ENCODE data around the gene SSU72.
A peak's percentile ranks its signal among the peaks of the same experiment; 100 is the strongest.

The SSU72 gene

DNA sequence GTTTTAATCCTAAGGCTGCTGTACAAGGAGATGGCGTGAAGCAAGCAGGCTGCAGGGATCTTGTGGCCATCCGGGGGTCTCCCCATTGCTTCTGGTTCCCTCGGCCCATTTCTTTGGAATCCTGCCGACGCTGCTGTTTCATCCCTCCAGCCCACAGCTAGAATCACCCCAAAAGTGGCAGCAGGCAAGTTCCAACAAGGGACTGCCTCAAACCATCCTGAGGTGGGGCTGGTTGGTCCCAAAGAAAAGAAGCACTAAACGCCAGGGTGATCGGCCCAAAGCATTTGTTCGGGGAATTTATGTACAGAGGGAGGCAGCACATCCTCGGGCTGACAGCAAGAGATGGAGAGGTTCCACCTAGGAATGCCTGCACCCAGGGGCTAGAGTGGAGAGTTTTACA lies 36.1 kb upstream of the SSU72 start:
- no peak for DNase-seq (ENCODE audit: low read depth)

DNA sequence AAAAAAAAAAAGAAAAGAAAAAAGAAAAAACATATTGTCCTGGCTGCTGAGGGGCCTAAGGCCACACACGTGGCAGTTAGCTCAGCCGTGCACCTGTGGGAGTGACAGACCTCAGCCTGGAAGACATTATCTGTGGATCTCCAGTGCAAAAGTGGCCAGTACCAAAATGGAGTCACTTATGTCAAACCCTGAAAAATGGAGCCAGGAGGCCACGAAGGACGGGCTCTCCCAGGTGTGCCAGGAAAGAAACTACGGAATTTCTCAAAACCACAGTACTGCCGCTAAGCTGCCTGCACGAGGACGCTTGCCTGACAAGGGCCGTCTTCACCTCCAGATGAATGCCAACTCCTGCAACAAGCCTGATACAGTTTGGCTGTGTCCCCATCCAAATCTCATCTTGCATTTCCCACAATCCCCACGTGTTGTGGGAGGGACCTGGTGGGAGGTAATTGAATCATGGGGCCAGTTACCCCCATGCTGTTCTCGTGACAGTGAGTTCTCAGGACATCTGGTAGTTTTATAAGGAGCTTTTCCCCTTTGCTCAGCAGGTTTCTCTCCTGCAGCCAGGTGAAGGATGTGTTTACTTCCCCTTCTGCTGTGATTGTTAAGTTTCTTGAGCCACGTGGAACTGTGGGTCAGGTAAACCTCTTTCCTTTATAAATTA lies 35.3 kb upstream of the SSU72 start:
- no peak for DNase-seq (ENCODE audit: low read depth)

DNA sequence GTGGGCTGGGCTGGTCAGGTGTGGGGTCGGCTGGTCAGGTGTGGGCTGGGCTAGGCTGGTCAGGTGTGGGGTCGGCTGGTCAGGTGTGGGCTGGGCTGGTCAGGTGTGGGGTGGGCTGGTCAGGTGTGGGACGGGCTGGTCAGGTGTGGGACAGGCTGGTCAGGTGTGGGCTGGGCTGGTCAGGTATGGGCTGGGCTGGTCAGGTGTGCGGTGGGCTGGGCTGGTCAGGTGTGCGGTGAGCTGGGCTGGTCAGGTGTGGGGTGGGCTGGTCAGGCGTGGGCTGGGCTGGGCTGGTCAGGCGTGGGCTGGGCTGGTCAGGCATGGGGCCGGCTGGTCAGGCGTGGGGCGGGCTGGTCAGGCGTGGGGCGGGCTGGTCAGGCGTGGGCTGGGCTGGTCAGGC lies 31.6 kb upstream of the SSU72 start:
- no peak for DNase-seq (ENCODE audit: low read depth)

DNA sequence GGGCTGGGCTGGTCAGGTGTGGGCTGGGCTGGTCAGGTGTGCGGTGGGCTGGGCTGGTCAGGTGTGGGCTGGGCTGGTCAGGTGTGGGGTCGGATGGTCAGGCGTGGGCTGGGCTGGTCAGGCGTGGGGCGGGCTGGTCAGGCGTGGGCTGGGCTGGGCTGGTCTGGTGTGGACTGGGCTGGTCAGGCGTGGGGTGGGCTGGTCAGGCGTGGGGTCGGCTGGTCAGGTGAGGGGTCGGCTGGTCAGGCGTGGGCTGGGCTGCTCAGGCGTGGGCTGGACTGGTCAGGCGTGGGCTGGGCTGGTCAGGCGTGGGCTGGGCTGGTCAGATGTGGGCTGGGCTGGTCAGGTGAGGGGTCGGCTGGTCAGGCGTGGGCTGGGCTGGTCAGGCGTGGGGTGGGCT lies 31.1 kb upstream of the SSU72 start:
- no peak for DNase-seq (ENCODE audit: low read depth)

DNA sequence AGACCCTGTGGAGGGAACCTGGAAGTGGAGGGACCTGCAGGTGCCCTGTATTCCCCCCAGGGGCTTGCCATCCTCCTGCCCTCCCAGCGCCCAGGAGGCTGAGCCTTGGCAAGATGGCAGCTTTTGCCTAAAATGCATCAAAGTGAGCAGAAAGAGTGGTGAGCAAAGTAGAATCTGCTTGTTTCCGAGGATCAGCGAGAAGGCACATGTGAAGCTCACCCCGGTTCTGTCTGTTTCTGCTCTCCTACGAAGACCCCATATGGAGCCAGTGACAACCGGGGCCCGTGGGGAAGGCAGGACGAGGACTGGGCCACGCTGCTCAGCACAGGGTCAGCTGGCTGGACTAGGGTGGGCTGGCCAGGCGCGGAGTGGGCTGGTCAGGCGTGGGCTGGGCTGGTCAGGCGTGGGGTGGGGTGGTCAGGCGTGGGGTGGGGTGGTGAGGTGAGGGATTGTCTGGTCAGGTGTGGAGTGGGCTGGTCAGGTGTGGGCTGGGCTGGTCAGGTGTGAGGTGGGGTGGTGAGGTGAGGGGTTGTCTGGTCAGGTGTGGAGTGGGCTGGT lies 30.4 kb upstream of the SSU72 start:
- no peak for DNase-seq (ENCODE audit: low read depth)

DNA sequence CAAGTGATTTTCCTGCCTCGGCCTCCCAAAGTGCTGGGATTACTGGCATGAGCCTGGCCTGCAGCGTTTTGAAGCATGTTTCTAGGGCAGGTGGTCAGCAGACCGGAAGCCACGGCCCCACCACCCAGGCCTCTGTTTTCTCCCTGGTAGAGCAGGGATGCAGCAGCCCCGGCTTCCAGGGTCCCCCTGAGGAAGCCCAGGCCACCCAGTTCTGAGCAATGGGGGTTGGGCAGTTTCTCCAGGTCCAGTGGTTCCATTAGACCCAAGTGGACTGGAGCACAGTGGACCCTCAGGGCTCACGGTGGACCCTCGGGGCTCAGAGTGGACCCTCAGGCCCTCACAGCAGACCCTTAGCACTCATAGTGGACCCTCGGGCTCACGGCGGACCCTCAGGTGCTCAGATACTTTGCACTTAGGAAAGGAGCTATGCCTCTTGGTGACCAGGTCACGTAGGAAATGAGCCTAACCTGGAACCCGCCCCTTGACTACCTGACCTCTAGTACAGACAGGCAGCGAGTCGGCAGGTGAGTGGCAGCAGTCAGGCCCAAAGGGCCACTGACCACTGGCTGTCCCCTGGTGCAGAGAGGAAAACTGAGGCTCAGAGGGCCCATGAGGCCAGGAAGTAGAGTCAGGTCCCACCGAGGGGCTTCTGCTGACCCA lies 29.8 kb upstream of the SSU72 start:
- DNase-seq (ENCODE audit: low read depth) = no peak

DNA sequence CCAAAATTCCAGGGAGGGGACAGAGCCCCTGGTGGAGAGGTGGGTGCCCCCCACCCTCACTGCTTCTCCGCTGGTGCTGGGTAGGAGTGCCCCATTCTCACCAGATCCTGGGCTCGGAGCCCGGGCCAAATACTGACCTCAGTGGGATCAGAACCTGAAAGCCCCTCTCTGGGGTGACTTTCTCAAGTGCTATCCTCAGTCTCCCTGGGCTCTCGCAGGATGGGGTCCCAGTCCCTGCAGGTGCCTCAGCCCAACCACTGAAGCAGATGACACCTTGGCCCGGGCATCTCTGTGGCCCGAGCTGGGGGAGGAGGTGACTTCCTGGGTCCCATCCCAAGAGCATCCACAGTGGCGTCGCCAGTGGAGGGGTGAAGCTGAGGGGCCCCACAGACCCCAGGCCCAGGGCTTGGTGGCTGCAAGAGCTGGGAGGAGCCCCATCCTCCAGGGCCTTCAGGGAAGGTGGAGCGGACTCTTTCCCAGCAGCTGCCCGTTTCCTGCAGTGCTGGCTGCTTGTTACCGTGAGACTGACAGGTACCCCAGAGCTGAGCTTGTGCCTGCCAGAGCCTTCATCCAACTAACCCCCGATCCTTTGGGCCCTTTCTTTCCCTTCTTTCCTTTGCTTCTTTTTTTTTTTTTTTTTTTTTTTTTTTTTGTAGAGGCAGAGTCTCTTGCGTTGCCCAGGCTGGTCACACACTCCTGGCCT lies 29.2 kb upstream of the SSU72 start:
- no peak for DNase-seq (ENCODE audit: low read depth)

DNA sequence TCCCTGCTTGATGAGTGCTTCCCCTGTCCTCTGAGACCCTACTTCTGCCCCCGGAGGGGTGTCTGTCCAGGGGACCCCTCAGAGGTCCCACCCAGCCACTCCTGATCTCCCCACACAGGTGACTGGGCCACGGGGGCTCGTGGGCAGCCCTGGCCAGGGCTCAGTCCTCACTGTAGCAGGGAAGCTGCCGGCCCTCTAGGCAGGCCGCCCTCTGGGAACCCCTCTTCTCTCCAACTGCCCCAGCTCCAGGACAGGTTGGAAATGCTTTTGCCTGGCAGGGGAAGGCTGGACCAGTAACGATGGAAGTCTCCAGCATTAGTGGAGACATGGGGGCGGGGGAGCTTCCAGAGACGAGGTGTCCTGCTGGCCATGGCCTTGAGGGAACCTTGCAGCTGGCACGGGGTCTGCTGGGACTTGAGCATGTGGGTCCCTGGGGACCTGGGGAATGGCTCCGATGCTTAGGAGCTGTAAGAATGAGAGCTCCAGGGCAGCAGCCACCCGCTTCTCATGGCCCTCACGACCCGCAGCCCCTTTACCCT lies 28.4 kb upstream of the SSU72 start:
- no peak for DNase-seq (ENCODE audit: low read depth)

DNA sequence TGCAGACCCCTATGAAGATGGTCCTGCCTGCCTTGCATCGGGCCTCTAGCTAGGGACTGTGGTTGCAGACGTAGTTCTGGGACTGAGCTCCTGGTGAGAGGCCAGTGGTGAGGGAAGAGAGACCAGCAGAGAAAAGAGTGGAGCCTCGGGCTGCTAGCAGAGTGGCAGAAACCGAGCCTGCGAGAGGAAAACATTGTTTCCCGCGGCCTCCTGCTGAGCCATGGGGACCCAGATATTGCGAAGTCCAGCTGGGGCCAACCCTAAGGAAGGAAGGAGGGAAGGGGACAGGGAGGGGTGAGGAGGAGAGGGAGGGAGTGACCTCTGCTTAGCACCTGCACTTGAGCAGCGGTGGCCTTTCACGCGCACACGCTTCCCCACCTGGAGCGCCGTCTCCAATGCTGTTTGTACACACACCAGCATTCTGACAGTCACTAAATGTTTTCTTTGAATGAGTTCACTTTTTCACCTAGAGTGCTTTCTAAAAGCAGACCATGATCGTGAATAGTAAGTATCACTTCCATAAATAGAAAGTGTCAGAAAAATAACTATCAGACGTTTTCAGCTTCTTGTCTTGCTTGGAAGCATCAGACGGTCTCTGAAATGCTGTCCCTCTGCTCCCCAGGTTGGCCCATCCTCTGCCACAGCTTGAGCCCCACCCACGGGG lies 27.8 kb upstream of the SSU72 start:
- no peak for DNase-seq (ENCODE audit: low read depth)

DNA sequence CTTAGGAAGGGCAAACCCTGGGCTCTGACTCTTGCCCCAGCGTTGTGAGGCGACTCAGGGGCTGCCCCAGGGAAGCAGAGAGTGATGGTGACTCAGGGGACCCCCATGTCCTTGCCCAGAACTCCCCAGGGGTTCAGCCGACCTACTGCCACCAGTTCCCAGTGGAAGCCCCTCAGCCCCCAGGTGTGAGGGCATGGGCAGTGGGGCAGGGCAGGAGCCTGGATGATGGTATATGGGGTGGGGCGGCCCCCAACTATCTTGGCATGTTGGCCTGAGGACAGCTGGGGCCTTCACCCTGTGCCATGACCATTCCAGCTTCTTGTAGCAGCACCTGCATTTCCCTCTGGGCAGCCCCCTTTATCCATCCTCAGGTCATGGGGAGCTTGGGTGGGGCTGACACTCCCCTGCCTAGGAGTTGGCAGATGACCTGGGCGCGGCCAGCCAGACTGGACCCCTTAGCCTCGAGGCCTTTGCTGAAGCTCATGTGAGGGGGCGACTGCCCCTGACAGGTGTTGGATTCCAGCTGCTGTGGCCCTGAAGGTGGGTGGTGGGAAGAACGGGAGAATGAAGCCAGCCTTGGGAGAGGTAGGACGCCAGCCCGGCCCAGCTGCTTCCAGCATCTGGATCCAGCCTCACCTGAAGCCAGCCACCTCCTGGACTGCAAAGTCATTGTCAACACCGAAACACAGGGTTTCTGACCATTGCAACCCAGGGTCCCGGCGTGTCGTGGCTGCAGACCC lies 27.1 kb upstream of the SSU72 start:
- DNase-seq (ENCODE audit: low read depth) = no peak

DNA sequence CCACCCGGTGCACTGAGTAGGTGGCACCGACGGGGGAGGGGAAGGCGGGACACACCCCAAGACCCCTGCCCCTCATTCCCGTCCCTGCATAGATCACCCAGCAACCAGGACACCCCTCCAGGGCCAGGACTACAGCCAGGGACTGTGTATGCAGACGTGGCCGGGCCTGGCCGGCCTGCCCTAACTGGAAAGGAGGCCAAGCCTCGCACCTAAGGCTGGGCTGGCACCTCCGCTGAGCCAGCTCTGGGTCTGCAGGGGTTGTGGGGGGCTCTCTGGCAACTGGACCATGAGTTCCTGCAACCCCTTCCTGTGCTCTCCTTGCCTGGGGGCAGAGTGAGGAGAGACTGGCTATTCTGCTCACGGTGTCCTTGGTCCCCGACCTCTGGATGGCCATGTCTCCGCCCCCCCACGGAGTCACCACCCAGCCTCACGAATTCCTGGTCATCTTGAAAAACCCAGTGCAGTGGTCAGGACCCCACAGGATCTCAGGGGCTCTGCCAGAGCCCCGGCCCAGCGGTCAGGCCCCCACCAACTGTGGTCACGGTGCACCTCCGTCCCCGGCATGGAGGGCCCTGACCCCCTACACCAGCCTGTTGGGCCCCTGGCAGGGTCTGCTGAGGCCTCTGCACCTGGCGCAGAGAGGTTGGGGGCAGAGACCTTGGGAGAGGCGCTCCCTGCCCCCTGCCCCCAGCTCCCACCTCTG lies 26.3 kb upstream of the SSU72 start:
- no peak for DNase-seq (ENCODE audit: low read depth)

DNA sequence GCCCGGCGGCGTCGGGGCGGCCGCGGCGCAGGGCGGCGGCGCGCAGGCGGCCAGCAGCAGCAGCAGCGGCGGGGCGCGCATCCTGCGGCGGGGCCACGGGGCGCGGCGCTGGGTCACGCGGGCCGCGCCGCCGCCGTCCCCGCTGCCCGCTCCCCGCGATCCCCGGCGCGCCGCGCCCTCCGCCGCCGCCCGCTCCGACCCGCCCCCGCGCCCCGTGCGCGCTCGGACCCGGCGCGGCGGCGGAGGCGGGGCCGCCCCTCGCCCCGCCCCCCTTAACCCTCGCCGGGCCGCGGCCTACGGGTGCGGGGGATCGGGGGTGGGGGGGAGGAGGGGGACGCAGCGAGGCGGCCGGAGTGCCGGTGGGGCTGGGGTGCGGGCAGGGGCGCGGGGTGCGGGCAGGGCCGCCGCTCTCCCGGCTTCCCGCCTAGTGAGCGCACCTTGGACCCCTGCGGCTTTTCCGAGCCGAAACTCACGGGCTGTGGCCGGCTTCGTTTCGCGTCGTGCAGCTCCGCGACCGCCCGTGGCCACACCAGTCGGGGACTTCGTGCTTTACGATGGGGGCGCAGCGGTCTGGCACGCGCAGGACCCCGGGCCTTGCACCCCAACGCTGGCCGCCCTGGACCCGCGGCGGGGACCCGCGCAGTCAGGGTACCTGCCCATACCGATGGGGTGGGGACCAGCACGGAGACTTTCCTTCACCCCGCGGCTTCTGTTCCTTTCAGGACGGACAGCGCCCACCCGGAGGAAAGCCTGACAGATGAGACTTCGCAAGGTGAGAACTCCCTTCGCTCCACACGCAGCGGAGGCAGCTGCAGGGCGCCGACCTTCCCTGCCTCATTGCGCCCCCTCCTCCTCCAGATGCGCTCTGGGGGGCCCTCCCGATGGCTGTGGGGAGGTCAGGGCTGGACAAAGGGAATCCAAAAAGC lies 25.5 kb upstream of the SSU72 start, which contains the start of gene FNDC10:
Gene FNDC10, minus strand, starts transcription at position 201 of the 926 bp plus-strand sequence. Its CDS starts 120 bp downstream, at position 81.
- no peak for DNase-seq (ENCODE audit: low read depth)

DNA sequence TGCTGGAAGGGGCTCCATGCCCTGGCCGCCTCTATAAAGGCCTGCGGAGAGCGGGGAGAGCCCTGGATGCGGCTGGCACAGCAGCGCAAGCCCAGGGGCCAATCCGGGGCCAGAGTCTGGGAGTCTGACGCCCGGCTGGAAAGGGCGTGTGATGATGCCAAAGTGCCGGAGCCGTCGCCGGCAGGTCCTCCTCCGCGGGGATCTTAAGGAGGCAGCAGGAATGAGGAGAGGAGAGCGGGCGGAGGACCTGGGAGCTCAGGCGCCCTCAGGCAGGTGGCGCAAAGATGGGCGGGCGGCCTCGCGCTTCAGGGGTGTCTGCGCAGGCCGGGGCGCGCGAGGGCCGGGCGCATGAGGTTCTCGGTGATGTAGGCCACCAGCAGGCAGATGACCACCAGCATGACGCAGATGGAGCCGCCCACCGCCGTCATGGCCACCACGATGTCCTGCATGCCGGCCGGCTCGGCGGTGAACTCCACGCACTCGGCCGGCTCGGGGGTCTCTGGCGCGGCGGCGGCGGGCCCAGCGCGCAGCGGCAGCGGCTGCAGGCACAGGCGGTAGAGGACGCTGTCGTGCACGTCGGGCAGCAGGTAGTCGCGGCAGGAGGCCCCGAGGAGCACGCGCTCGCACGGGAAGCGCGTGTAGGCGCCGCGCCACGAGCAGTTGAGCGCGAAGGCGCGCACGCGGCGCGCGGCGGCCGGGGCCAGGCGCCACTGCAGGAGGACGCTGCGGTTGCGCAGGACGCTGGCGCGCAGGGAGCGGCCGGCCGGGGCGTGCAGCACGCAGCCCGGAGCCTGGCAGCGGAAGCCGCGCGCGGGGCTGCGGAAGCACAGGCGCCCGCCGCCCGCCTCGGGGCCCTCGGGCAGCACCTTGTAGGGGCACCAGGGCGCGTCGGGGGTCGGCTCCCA lies 24.6 kb upstream of the SSU72 start:
- DNase-seq (ENCODE audit: low read depth) = no peak

DNA sequence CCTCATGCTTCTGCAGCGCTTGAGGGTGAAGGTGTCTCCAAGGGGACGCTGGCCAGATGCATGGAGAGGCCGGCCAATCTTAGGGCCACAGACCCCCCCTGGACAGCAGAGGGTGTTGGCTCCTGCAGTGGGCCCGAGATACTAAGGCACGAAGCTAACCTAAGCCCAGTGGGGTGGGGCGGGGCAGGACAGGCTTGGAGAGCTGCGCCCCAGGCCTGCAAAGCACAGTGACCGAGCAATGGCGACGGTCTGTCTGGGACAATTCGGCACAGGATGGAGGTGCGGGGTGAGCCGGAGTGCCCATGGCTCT lies 24.0 kb upstream of the SSU72 start:
- DNase-seq (ENCODE audit: low read depth) = no peak

DNA sequence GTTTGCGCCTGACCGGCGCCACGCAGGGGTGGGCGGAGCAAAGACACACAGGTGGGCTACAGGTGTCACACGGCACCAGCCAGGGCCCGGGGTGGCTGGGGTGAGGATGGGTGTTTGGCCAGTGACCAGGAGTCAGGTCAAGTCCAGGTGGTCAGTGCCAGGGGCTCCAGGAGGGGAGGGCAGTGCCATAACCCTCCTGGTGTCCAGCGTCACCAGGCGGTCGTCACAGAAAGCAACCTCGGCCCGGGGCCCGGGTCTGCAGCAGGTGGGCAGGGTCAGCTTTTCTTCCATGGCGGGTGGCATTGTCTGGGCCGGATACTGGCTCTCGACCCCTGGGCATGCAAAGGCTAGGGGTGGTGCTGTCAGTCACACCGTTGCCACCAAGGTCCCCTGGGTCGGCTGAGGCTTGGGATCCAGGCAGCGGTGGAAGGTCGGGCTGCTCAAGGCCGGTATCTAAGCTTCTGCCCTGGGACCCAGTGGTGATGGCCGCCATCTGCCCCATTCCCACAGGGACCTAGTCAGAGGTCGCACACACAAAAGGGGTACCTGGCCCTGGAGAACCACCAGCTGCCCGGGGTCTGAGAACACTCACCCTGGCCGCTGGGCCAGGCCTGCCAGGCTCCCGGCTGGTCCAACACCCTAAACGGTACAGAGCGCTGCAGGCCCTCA lies 23.5 kb upstream of the SSU72 start:
- no peak for DNase-seq (ENCODE audit: low read depth)

DNA sequence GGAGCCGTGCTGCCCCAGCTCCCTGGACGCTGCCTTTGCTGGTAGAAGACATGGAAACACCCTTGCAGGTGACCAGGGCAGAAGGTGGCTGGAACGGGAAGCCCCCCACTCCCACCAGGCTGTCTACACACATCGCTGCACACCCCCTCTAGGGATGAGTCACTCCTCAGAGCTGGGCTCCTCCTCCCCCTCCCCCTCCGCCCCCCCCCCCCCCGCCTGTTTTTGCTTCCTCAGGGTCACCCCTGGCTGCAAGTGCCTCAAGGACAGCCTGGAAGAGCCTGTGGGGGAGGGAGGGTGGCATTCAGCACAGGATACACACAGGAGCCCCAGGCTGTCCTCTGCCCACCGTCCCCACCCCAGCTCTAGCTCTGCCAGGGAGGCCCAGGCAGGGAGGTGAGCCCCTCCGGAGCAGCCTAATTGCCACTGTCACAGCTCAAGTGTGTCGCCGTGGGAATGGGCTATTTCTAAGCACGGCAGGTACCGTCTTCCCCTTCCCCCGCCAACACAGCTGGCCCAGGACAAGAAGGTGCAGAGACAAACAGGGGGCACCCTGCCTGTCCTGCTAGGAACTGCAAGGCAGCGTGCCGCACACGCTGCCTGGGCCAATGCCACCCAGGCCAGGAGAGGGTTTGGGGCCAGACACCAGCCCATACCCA lies 22.7 kb upstream of the SSU72 start:
- peak; percentile 32 for DNase-seq (ENCODE audit: low read depth)

DNA sequence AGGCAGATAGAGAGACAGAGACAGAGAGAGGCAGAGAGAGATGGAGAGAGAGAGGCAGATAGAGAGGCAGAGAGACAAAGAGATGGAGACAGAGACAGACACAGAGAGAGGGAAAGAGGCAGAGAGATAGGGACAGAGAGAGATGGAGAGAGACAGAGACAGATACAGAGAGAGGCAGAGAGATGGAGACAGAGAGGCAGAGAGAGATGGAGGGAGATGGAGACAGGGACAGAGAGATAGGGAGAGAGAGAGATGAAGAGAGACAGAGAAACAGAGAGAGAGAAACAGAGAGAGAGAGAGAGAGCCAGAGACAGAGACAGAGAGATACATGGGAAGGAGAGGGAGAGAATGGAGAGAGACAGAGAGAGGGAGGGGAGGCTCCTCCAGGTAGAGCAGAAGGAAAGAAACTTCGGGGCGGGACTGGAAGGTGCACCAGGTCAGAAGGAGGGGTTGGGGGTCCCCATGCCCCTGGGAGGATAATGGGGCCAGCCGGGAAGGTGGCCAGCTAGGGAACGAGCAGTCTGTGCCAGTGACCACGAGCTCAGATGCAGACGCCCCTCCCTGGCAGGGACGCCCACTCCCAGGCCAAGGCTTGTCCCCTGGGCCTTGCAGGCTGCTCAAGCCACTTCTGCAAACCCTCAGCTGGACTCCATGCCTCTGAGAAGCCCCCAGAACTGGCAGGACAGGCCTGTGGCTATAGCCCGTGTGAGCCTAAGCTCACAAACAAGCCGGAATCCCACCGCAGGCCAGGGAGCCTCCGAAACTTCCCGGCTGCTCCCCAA lies 22.0 kb upstream of the SSU72 start:
- no peak for DNase-seq (ENCODE audit: low read depth)

Measured in ELR (cell line).